Activated T-cell treated with anti-CD3 and anti-CD28 coated beads, Interleukin-2, amount 50 U/mL, for 72 hours (primary cell): ENCODE data around the gene EMX1. TPM values are rescaled to one million over a fixed set of nuclear protein-coding genes. Genes with fewer than 3 reads are reported as not detected.
"Not testable (repeated sequence)": the region's sequence is repeated elsewhere in the genome, so short reads cannot be mapped to it uniquely, and the experiment has no call there.

Experiments used
- ATAC-seq, 2 donors: fragments of 150-1000 bp; cut with Tn5 transposase; replicated peaks in 1 of 2; 2 replicates each; pipeline ENCODE4 v1.10.0; 2021; ENCODE audit warnings: moderate library complexity in 2 of 2, mild to moderate bottlenecking in 1 of 2
- DNase-seq, 2 donors: peaks; one replicate each; pipeline ENCODE4 v3.0.0; 2021 to 2022; ENCODE audit warnings: mixed read lengths in 1 of 2
- H3K27ac Mint-ChIP-seq: one replicate; pipeline ENCODE4 v1.8.0; 2022; ENCODE audit warnings: mild to moderate bottlenecking, moderate library complexity, mixed read lengths
- H3K27me3 Mint-ChIP-seq: one replicate; pipeline ENCODE4 v1.8.0; 2022; ENCODE audit warnings: low read depth, mixed read lengths
- H3K36me3 Mint-ChIP-seq, 2 donors: one replicate each; pipeline ENCODE4 v1.8.0; 2022; ENCODE audit warnings: mixed read lengths in 2 of 2, mild to moderate bottlenecking in 1 of 2; ENCODE audit not compliant: insufficient read depth in 2 of 2
- H3K4me1 Mint-ChIP-seq: one replicate; pipeline ENCODE4 v1.8.0; 2022; ENCODE audit warnings: low read depth, mixed read lengths
- H3K4me3 Mint-ChIP-seq, 2 donors: one replicate each; pipeline ENCODE4 v1.8.0; 2022; ENCODE audit warnings: mild to moderate bottlenecking in 2 of 2, mixed read lengths in 2 of 2, moderate library complexity in 2 of 2
- H3K9me3 Mint-ChIP-seq, 2 donors: one replicate each; pipeline ENCODE4 v1.8.0; 2022; ENCODE audit warnings: mixed read lengths in 2 of 2
- total RNA-seq, 2 donors: library from RNA; stranded (reverse); gene quantifications; one replicate each; pipeline ENCODE4 v1.2.3, GENCODE V29; 2022

The EMX1 gene
- total RNA-seq, 2 donors from 2014 or later = 0.44 to 0.50 TPM

GRCh38 chr2:72893594-72894319, 23.6 kb upstream of the EMX1 start:
- peaks cover 45% of the 10 kb centered on the region for H3K27me3 Mint-ChIP-seq

GRCh38 chr2:72894514-72894913, 22.8 kb upstream of the EMX1 start:
- Mint-ChIP-seq H3K4me3 (no peak overlapping the region), H3K27me3 (peaks cover 44% of the 10 kb centered on the region), H3K36me3 (no peaks in the 10 kb centered on the region)

More at GRCh38 chr2:72893594-72894319, 23.6 kb upstream of the EMX1 start:
- no peaks in the 10 kb centered on the region for H3K9me3 Mint-ChIP-seq
- H3K27ac Mint-ChIP-seq = no peak overlapping the region
- H3K4me1 Mint-ChIP-seq = peaks cover 8% of the 10 kb centered on the region
- DNase-seq = peak; percentile 53 to 64
- ATAC-seq = peak; percentile 67 to 68
- H3K36me3 Mint-ChIP-seq = no peaks in the 10 kb centered on the region
- H3K4me3 Mint-ChIP-seq = no peak overlapping the region

GRCh38 chr2:72895154-72895553, 22.2 kb upstream of the EMX1 start:
- H3K4me1 Mint-ChIP-seq = peaks cover 8% of the 10 kb centered on the region
- ATAC-seq = no peak
- no peak for DNase-seq
- no peak overlapping the region for H3K27ac Mint-ChIP-seq
- H3K4me3 Mint-ChIP-seq = no peak overlapping the region
- H3K9me3 Mint-ChIP-seq = no peaks in the 10 kb centered on the region
- H3K27me3 Mint-ChIP-seq = peaks cover 42% of the 10 kb centered on the region
- H3K36me3 Mint-ChIP-seq = no peaks in the 10 kb centered on the region

More at GRCh38 chr2:72894514-72894913, 22.8 kb upstream of the EMX1 start:
- DNase-seq = no peak
- Mint-ChIP-seq H3K9me3 (no peaks in the 10 kb centered on the region), H3K27ac (no peak overlapping the region), H3K4me1 (peaks cover 8% of the 10 kb centered on the region)
- no peak for ATAC-seq

- DNase-seq (no peak), ATAC-seq (no peak)
- H3K4me1 Mint-ChIP-seq = peaks cover 8% of the 10 kb centered on the region
- H3K36me3 Mint-ChIP-seq = no peaks in the 10 kb centered on the region
- peaks cover 47% of the 10 kb centered on the region for H3K27me3 Mint-ChIP-seq
- no peaks in the 10 kb centered on the region for H3K9me3 Mint-ChIP-seq
- H3K4me3 Mint-ChIP-seq = peak overlapping the region in 1 of 2 donors; percentile 25
- H3K27ac Mint-ChIP-seq = no peak overlapping the region
These were observed 21.5 kb upstream of the EMX1 start for GRCh38 chr2:72895759-72896281.

- DNase-seq = no peak
- Mint-ChIP-seq H3K4me1 (peaks cover 8% of the 10 kb centered on the region), H3K27ac (no peak overlapping the region), H3K9me3 (no peaks in the 10 kb centered on the region), H3K27me3 (peaks cover 53% of the 10 kb centered on the region), H3K36me3 (no peaks in the 10 kb centered on the region), H3K4me3 (no peak overlapping the region)
- no peak for ATAC-seq
These were observed 20.9 kb upstream of the EMX1 start for GRCh38 chr2:72896446-72896845.

- DNase-seq (no peak), ATAC-seq (no peak)
- peaks cover 64% of the 10 kb centered on the region for H3K27me3 Mint-ChIP-seq
- peaks cover 8% of the 10 kb centered on the region for H3K4me1 Mint-ChIP-seq
- no peak overlapping the region for H3K4me3 Mint-ChIP-seq
- H3K9me3 Mint-ChIP-seq = no peaks in the 10 kb centered on the region
- H3K36me3 Mint-ChIP-seq = no peaks in the 10 kb centered on the region
- H3K27ac Mint-ChIP-seq = no peak overlapping the region
These were observed 19.3 kb upstream of the EMX1 start for GRCh38 chr2:72897785-72898584.

GRCh38 chr2:72898585-72898906, 18.8 kb upstream of the EMX1 start:
- DNase-seq (no peak), ATAC-seq (no peak)
- H3K9me3 Mint-ChIP-seq = no peaks in the 10 kb centered on the region
- H3K4me3 Mint-ChIP-seq = no peak overlapping the region
- H3K4me1 Mint-ChIP-seq = peaks cover 5% of the 10 kb centered on the region
- no peak overlapping the region for H3K27ac Mint-ChIP-seq
- no peaks in the 10 kb centered on the region for H3K36me3 Mint-ChIP-seq
- H3K27me3 Mint-ChIP-seq = peaks cover 68% of the 10 kb centered on the region

GRCh38 chr2:72900191-72900825, 17.0 kb upstream of the EMX1 start:
- Mint-ChIP-seq H3K4me3 (no peak overlapping the region), H3K27ac (no peak overlapping the region), H3K9me3 (no peaks in the 10 kb centered on the region), H3K4me1 (no peaks in the 10 kb centered on the region), H3K36me3 (no peaks in the 10 kb centered on the region), H3K27me3 (peaks cover 56% of the 10 kb centered on the region)
- DNase-seq (no peak), ATAC-seq (no peak)

GRCh38 chr2:72901426-72901825, 15.9 kb upstream of the EMX1 start:
- Mint-ChIP-seq H3K4me3 (no peak overlapping the region), H3K27me3 (peaks cover 60% of the 10 kb centered on the region), H3K27ac (no peak overlapping the region), H3K9me3 (peaks cover 0 to 2% of the 10 kb centered on the region in 2 donors), H3K4me1 (no peaks in the 10 kb centered on the region), H3K36me3 (no peaks in the 10 kb centered on the region)
- DNase-seq = no peak
- ATAC-seq = no peak

GRCh38 chr2:72907369-72907768, 9.9 kb upstream of the EMX1 start:
- H3K27ac Mint-ChIP-seq, H3K4me1 Mint-ChIP-seq, H3K4me3 Mint-ChIP-seq, H3K9me3 Mint-ChIP-seq, DNase-seq, ATAC-seq, H3K36me3 Mint-ChIP-seq: not testable (repeated sequence)
- H3K27me3 Mint-ChIP-seq = peaks cover 67% of the 10 kb centered on the region

GRCh38 chr2:72908741-72909140, 8.6 kb upstream of the EMX1 start:
- Mint-ChIP-seq H3K9me3 (peaks cover 0 to 2% of the 10 kb centered on the region in 2 donors), H3K4me3 (no peak overlapping the region), H3K27me3 (peaks cover 68% of the 10 kb centered on the region), H3K27ac (no peak overlapping the region), H3K36me3 (no peaks in the 10 kb centered on the region), H3K4me1 (no peaks in the 10 kb centered on the region)
- DNase-seq (no peak), ATAC-seq (no peak)

GRCh38 chr2:72911256-72911655, 6.1 kb upstream of the EMX1 start:
- ATAC-seq (no peak), DNase-seq (no peak)
- Mint-ChIP-seq H3K36me3 (no peaks in the 10 kb centered on the region), H3K4me1 (peaks cover 15% of the 10 kb centered on the region), H3K27ac (no peak overlapping the region), H3K4me3 (no peak overlapping the region), H3K27me3 (peaks cover 76% of the 10 kb centered on the region), H3K9me3 (peaks cover 0 to under 1% of the 10 kb centered on the region in 2 donors)
